SH-SY5Y (cell line): ENCODE data around the gene INO80B.

Source experiments
- GATA2 ChIP-seq: IDR thresholded peaks from 2 replicates; pipeline ENCODE4 v1.6.1; 2011; ENCODE audit warnings: mild to moderate bottlenecking, low read depth, low read length
- GATA3 ChIP-seq: IDR thresholded peaks from 2 replicates; pipeline ENCODE4 v1.6.1; 2011; ENCODE audit warnings: low read depth, mild to moderate bottlenecking, low read length, moderate library complexity

GRCh38 chr2:74496997-74497776 is 42.3 kb downstream of the INO80B start:
- TF ChIP-seq GATA2 (peak; percentile 47), GATA3 (no peak)
